HEK293T (cell line): ENCODE measurements around the gene CCDC88C.

Experiments used
- ARNT ChIP-seq: fragments of 450-650 bp; IDR thresholded peaks from 2 replicates; pipeline ENCODE4 v1.6.1; 2017; ENCODE audit warnings: mild to moderate bottlenecking
- BHLHE40 ChIP-seq: fragments of 450-650 bp; IDR thresholded peaks from 2 replicates; pipeline ENCODE4 v1.6.1; 2016; ENCODE audit warnings: mild to moderate bottlenecking, moderate library complexity, borderline replicate concordance
- ELF4 ChIP-seq: fragments of 450-650 bp; IDR thresholded peaks from 2 replicates; pipeline ENCODE4 v1.6.1; 2017; ENCODE audit warnings: antibody characterized with exemption
- FOXA1 ChIP-seq: fragments of 450-650 bp; IDR thresholded peaks from 2 replicates; pipeline ENCODE4 v1.6.1; 2016; ENCODE audit warnings: mild to moderate bottlenecking
- FOXM1 ChIP-seq: fragments of 450-650 bp; IDR thresholded peaks from 2 replicates; pipeline ENCODE4 v1.6.1; 2017; ENCODE audit warnings: mild to moderate bottlenecking, borderline replicate concordance
- HDGF ChIP-seq: fragments of 450-650 bp; IDR thresholded peaks from 2 replicates; pipeline ENCODE4 v1.6.1; 2017; ENCODE audit warnings: antibody characterized with exemption, borderline replicate concordance
- NFRKB ChIP-seq: fragments of 450-650 bp; IDR thresholded peaks from 2 replicates; pipeline ENCODE4 v1.6.1; 2016; ENCODE audit warnings: mild to moderate bottlenecking, moderate library complexity
- SP1 ChIP-seq: fragments of 450-650 bp; IDR thresholded peaks from 2 replicates; pipeline ENCODE4 v1.6.1; 2017
- SUZ12 ChIP-seq: fragments of 450-650 bp; IDR thresholded peaks from 2 replicates; pipeline ENCODE4 v1.6.1; 2016; ENCODE audit warnings: mild to moderate bottlenecking

DNA sequence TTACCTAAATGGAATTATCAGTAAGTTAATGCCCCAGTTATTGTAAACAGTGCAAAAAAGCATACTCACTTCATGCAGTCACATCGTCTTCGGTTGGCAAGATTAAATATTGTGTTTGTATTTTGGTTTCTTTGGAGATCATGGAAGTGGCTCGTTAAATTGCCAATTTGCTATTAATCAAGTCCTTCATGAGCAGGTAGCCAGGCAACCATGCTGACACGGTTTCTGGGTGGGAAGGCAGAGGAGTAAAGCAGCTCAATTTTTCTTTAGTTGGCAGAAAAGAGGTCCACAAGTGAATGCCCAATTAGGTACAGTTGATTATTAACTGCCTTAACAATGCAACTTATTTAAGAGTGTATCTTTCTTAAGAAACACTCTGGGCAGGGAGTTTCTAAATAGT, 48.6 kb upstream of the CCDC88C start:
- TF ChIP-seq SP1 (no peak), BHLHE40 (no peak), HDGF (no peak), NFRKB (no peak), FOXA1 (no peak), SUZ12 (no peak), FOXM1 (no peak), ARNT (no peak), ELF4 (no peak)
